ENCODE results near the gene ZMYND8. TPM values are rescaled to one million over a fixed set of nuclear protein-coding genes. Genes with fewer than 3 reads are reported as not detected.
A peak's percentile ranks its signal among the peaks of the same experiment; 100 is the strongest.

ZMYND8 gene
- polyA plus RNA-seq, 3 donors, result 1.4 to 13.8 (median 5.8) TPM

DNA sequence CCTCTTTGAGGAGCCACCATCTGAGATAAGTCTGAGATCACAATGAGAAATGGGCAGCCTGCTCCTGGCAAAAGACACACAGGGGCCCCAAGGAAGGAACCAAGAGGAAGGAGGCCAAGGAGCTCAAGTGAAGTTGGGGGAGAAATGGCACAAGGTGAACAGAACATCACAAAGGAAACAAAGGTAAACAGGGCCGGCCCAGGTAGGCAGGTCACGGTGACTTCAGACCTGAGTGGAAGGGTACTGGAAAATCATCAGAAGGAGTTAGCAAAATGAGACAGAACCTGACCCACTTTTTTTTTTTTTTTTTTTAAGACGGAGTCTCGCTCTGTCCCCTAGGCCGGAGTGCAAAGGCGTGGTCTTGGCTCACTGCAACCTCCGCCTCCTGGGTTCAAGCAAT is 11.3 kb downstream of the ZMYND8 start:
- Histone ChIP-seq H3K4me1 (ENCODE audit: control insufficient read depth in 1 of 2, insufficient read depth in 2 of 2, low read length in 2 of 2) (peaks cover 19 to 21% of the 10 kb centered on the region in 2 donors), H3K27ac (ENCODE audit: low read depth in 1 of 2, low read length in 2 of 2) (no peak overlapping the region), H3K79me2 (ENCODE audit: insufficient read depth, low read length) (peaks cover 97% of the 10 kb centered on the region), H3K9me3 (replicated peaks in 1 of 2; ENCODE audit: control insufficient read depth in 1 of 2, insufficient read depth in 1 of 2, low read length in 2 of 2) (no peaks in the 10 kb centered on the region), H4K20me1 (ENCODE audit: insufficient read depth, low read length) (peaks cover 48% of the 10 kb centered on the region), H2AFZ (ENCODE audit: insufficient read depth, low read depth, low read length, poor library complexity, severe bottlenecking) (no peak overlapping the region), H3K4me3 (replicated peaks in 1 of 3; ENCODE audit: low read depth in 2 of 3, low read length in 3 of 3) (no peak overlapping the region), H3K36me3 (replicated peaks in 1 of 2; ENCODE audit: control insufficient read depth in 1 of 2, insufficient read depth in 2 of 2, low read length in 2 of 2) (peaks cover 41 to 60% of the 10 kb centered on the region in 2 donors), H3K9ac (ENCODE audit: insufficient read depth, low read length, poor library complexity, severe bottlenecking) (no peak overlapping the region), H3K27me3 (ENCODE audit: control insufficient read depth in 2 of 2, insufficient read depth in 2 of 2, low read length in 2 of 2) (no peaks in the 10 kb centered on the region), H3K4me2 (replicated peaks; ENCODE audit: extremely low read depth, low read length, poor library complexity, severe bottlenecking) (no peak overlapping the region)
- intact Hi-C loops (cut with micrococcal nuclease), result no loop called here
- Mint-ChIP-seq H3K36me3 (peaks cover 42 to 68% of the 10 kb centered on the region in 2 donors), H3K27ac (peak overlapping the region in 5 of 7 donors; percentile 6 to 79 (median 53)), H3K4me1 (peaks cover 7% of the 10 kb centered on the region), H3K4me3 (no peak overlapping the region), H3K27me3 (ENCODE audit: low read depth in 3 of 3) (no peaks in the 10 kb centered on the region), H3K9me3 (no peaks in the 10 kb centered on the region)
- 90% methylated on average over 5 of the region's 7 CpGs for WGBS (ENCODE audit: insufficient coverage)
- no peak for DNase-seq
- TF ChIP-seq, protein P1, sequence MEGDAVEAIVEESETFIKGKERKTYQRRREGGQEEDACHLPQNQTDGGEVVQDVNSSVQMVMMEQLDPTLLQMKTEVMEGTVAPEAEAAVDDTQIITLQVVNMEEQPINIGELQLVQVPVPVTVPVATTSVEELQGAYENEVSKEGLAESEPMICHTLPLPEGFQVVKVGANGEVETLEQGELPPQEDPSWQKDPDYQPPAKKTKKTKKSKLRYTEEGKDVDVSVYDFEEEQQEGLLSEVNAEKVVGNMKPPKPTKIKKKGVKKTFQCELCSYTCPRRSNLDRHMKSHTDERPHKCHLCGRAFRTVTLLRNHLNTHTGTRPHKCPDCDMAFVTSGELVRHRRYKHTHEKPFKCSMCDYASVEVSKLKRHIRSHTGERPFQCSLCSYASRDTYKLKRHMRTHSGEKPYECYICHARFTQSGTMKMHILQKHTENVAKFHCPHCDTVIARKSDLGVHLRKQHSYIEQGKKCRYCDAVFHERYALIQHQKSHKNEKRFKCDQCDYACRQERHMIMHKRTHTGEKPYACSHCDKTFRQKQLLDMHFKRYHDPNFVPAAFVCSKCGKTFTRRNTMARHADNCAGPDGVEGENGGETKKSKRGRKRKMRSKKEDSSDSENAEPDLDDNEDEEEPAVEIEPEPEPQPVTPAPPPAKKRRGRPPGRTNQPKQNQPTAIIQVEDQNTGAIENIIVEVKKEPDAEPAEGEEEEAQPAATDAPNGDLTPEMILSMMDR (IDR thresholded peaks at IDR 0.05), result no peak

DNA sequence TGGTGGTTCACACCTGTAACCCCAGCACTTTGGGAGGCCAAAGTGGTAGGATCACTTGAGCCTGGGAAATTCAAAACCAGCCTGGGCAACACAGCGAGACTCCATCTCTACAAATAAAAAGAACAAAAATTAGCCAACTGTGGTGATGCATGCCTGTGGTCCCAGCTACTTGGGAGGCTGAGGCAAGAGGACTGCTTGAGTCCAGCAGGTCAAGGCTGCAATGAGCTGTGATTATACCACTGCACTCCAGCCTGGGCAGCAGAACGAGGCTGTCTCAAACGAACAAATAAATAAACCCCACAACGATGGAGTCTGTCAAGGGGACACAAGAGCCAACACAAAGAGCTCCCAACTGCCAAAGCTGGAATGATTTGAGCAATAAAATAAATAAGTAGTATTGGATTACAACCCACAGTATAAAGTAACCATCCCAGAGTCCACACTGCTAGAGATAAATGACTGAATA is 13.5 kb downstream of the ZMYND8 start:
- 100% methylated on average over 2 of the region's 4 CpGs for WGBS (ENCODE audit: insufficient coverage)
- Mint-ChIP-seq H3K27me3 (ENCODE audit: low read depth in 3 of 3) (no peaks in the 10 kb centered on the region), H3K4me1 (peaks cover 8% of the 10 kb centered on the region), H3K27ac (peak overlapping the region in 2 of 7 donors; percentile 43 to 60), H3K9me3 (peaks cover 0 to 2% (median 0%) of the 10 kb centered on the region in 7 donors), H3K4me3 (no peak overlapping the region), H3K36me3 (peaks cover 53 to 86% of the 10 kb centered on the region in 2 donors)
- intact Hi-C loops (cut with micrococcal nuclease), result no loop called here
- H3K9me3 ChIP-seq (replicated peaks in 1 of 2; ENCODE audit: control insufficient read depth in 1 of 2, insufficient read depth in 1 of 2, low read length in 2 of 2), result no peaks in the 10 kb centered on the region
- TF ChIP-seq, protein P1 (IDR thresholded peaks at IDR 0.05), result no peak
- no peak for DNase-seq
- H2AFZ ChIP-seq (ENCODE audit: insufficient read depth, low read depth, low read length, poor library complexity, severe bottlenecking), result no peak overlapping the region
- no peak overlapping the region for H3K4me2 ChIP-seq (replicated peaks; ENCODE audit: extremely low read depth, low read length, poor library complexity, severe bottlenecking)
- H3K79me2 ChIP-seq (ENCODE audit: insufficient read depth, low read length), result peaks cover 97% of the 10 kb centered on the region
- peaks cover 0 to 2% of the 10 kb centered on the region in 2 donors for H3K4me1 ChIP-seq (ENCODE audit: control insufficient read depth in 1 of 2, insufficient read depth in 2 of 2, low read length in 2 of 2)
- peaks cover 48 to 80% of the 10 kb centered on the region in 2 donors for H3K36me3 ChIP-seq (replicated peaks in 1 of 2; ENCODE audit: control insufficient read depth in 1 of 2, insufficient read depth in 2 of 2, low read length in 2 of 2)
- H3K4me3 ChIP-seq (replicated peaks in 1 of 3; ENCODE audit: low read depth in 2 of 3, low read length in 3 of 3), result no peak overlapping the region
- H3K27ac ChIP-seq (ENCODE audit: low read depth in 1 of 2, low read length in 2 of 2), result no peak overlapping the region
- H4K20me1 ChIP-seq (ENCODE audit: insufficient read depth, low read length), result peaks cover 50% of the 10 kb centered on the region
- no peak overlapping the region for H3K9ac ChIP-seq (ENCODE audit: insufficient read depth, low read length, poor library complexity, severe bottlenecking)
- H3K27me3 ChIP-seq (ENCODE audit: control insufficient read depth in 2 of 2, insufficient read depth in 2 of 2, low read length in 2 of 2), result no peaks in the 10 kb centered on the region

Data from CD14-positive monocyte (primary cell).